ENCODE measurements around the gene LEFTY1.
"Not testable (repeated sequence)": the region's sequence is repeated elsewhere in the genome, so short reads cannot be mapped to it uniquely, and the experiment has no call there.

The LEFTY1 gene, protein sequence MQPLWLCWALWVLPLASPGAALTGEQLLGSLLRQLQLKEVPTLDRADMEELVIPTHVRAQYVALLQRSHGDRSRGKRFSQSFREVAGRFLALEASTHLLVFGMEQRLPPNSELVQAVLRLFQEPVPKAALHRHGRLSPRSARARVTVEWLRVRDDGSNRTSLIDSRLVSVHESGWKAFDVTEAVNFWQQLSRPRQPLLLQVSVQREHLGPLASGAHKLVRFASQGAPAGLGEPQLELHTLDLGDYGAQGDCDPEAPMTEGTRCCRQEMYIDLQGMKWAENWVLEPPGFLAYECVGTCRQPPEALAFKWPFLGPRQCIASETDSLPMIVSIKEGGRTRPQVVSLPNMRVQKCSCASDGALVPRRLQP

DNA sequence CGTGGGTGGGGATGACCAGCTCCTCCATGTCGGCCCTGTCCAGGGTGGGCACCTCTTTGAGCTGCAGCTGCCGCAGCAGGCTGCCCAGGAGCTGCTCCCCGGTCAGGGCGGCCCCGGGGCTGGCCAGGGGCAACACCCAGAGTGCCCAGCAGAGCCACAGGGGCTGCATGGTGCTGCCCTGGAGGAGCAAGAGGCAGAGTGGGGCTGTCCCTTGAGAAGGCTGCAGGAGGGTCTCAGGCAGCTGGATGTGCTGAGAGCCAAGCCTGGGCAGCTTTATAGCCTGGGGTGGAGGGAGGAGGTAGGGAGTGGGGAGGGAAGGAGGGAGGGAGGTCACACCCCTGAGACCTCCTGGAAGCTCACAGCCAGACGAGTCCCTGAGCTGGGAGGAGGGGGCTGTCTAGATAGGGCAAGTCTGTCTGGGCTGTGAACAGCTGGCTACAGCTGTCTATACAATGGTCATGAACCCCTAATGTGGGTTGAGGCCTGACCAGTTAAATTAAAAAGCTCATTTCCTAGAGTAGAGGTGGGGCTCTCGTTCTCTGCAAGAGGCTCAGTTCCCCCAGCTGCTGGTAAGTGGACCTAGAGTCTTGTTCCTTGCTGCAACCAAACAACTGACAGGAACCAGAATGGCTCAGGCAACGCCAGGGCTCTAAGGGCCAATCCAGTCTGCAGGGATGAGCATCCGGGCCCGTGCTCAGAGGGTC is at the start of gene LEFTY1:
TSS of gene LEFTY1 (minus strand) at position 249 of the 704 bp plus-strand sequence. CDS start at position 169, 80 bp downstream.
- DNase-seq, result peak; percentile 66

GRCh38 chr1:225937048-225937968 is 48.4 kb upstream of the LEFTY1 start:
- DNase-seq, result no peak

- DNase-seq, result no peak
These were observed 47.6 kb upstream of the LEFTY1 start for GRCh38 chr1:225936523-225936922.

- not testable (repeated sequence) for DNase-seq
These were observed 47.1 kb upstream of the LEFTY1 start for GRCh38 chr1:225936086-225936485.

DNA sequence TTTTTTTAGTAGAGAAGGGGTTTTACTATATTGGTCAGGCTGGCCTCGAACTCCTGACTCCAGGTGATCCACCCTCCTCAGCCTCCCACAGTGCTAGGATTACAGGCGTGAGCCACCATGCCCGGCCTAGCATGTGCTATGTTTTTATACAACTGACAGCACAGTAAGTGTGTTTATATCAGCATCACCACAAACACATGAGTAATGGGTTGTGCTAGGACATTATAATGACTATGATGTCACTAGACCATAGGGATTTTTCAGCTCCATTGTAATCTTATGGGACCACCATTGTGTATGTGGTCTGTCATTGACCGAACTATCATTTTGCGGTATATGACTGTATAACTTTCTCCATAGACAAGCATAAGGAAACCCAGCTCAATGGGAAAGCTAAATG is 45.8 kb upstream of the LEFTY1 start:
- DNase-seq, result no peak

GRCh38 chr1:225933072-225933471 is 44.1 kb upstream of the LEFTY1 start:
- no peak for DNase-seq

GRCh38 chr1:225931270-225932136 is 42.6 kb upstream of the LEFTY1 start:
- DNase-seq, result no peak

DNA sequence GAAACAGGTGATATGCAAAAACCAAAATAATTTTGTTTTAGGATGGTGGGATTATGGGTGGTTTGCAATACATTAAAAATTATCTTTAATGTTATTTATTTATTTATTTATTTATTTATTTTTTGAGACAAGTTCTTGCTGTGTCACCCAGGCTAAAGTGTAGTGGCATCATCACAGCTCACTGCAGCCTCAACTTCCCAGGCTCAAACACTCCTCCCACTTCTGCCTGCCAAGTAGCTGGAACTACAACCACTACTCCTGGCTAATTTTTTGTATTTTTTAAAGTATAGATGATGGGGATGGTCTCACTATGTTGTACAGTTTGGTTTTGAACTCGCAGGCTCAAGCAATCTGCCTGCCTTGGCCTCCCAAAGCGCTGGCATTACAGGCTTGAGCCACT is 41.6 kb upstream of the LEFTY1 start:
- DNase-seq, result no peak

DNA sequence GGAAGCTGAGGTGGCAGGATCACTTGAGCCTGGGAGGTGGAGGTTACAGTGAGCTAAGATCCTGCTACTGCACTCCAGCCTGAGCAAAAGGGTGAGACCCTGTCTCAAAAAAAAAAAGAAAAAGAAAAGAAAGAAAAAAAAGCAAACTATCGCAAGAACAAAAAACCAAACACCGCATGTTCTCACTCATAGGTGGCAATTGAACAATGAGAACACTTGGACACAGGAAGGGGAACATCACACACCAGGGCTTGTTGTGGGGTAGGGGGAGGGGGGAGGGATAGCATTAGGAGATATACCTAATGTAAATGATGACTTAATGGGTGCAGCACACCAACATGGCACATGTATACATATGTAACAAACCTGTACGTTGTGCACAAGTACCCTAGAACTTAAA is 40.5 kb upstream of the LEFTY1 start:
- DNase-seq, result not testable (repeated sequence)

DNA sequence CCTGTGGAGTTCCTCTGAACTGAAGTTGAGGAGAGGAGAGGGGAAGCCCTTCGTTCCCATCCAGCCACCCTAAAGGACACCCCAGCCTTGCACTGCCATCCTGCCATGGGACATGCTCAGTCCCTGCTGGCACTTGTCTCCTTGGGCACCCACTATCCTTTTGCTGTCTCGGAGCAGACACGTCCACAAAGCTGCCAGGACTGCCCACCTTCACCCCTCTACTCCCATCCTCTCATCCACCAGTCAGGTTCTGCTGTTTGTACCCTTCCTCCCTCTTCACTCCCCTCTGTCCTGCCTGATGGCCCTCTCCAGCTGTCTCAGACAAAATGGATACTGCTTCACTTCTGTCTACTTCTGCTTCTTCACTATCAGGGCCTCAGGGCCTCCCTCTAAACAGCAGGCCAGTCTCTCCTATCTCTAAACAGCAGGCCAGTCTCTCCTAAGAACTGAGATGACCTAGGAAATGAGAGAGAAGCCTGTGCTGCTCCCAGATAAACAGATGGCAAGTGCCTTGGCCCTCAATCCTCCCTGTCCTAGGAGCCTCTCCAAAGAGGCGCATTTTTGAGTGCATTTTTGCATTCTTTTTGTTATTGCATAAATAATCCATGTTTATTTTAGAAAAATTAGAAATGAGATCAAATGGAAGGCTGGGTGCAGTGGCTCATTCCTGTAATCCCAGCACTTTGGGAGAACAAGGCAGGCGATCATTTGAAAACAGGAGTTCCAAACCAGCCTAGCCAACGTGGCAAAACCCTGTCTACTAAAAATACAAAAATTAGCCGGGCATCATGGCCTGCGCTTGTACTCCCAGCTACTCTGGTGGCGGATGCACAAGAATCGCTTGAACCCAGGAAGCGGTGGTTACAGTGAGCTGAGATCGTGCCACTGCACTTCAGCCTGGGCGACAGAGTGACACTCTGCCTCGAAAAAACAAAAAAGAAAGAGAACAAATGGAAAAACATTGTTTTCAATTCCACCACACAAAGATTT is 39.5 kb upstream of the LEFTY1 start:
- DNase-seq, result no peak

GRCh38 chr1:225926551-225927113 is 37.7 kb upstream of the LEFTY1 start:
- DNase-seq, result no peak

GRCh38 chr1:225923692-225924555 is 35.0 kb upstream of the LEFTY1 start, which contains the start of gene PYCR2:
Gene PYCR2 (minus strand): TSS chr1:225924250. CDS start chr1:225924110, 140 bp downstream.
- DNase-seq, result peak; percentile 96

DNA sequence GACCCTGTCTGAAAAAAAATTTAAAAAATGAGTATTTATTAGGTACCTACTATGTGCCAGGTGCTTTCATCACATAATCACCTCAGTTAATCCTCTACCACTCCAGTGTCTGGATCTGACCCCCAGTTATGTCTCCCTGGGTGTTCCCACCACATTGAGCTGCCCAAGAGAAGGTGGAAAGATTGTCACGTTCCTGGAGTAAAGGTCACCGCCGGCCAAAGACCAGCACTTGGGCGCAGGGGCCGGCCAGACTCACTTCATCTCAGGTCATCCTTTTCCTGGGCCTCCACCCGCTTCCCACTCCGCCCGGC is 34.4 kb upstream of the LEFTY1 start:
- DNase-seq, result no peak

GRCh38 chr1:225921734-225922709 is 33.1 kb upstream of the LEFTY1 start:
- DNase-seq, result no peak

DNA sequence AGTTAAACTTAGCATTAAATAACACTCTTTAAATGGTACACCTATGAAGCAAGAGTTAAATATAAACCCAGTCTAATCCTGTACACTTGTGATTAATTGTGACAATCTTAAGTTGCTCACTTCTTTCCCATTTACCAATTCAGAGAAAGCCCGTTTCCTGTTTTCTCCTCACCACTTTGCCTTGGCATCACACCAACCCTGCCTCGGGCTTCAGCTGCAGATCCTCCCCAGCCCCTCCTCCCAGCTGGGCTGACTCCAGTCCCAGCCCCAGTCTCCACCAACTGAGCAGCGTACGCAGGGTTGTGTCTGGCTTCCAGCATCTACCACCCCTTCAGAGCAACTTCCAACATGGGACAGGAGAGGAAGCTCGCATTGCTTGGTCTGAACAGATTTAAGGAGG is 31.0 kb upstream of the LEFTY1 start:
- DNase-seq, result no peak

DNA sequence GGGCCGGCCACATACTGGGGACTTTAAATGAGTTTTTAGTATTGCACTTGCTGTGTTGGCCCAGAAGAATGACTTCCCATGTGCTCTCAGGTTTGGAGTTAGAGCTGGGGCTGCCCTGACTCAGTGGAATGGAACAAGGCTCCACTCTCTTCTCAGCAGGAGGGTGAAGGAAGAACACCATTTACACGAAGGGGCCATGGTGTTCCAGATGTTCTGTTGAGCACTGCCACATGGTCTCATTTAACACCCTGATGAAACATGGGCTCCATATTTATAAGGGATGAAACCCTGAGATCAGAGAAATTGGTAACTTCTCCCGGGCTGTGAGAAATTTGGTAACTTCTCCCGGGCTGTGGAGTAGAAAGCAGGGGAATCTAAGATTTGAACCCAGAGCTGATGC is 29.3 kb upstream of the LEFTY1 start:
- DNase-seq, result no peak

DNA sequence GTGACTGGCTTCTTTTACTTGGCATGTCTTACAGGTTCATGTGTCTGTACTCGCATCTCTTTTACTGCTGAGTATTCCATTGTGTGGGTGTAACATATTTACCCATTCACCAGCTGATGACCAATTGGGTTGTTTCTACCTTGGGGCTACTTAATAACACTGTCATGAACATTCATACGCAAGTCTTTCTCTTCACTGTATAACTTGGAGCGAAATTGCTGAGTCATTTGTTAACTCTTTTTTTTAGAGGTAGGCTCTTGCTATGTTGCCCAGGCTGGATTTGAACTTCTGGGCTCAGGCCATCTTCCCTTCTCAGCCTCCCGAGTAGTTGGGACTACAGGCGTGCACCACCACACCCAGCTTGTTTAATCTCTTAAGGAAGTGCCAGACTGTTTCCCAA is 28.6 kb upstream of the LEFTY1 start:
- DNase-seq, result no peak

GRCh38 chr1:225917101-225917500 is 28.2 kb upstream of the LEFTY1 start:
- DNase-seq, result no peak
